ENCODE measurements around the gene ABR.

Gene ABR

DNA sequence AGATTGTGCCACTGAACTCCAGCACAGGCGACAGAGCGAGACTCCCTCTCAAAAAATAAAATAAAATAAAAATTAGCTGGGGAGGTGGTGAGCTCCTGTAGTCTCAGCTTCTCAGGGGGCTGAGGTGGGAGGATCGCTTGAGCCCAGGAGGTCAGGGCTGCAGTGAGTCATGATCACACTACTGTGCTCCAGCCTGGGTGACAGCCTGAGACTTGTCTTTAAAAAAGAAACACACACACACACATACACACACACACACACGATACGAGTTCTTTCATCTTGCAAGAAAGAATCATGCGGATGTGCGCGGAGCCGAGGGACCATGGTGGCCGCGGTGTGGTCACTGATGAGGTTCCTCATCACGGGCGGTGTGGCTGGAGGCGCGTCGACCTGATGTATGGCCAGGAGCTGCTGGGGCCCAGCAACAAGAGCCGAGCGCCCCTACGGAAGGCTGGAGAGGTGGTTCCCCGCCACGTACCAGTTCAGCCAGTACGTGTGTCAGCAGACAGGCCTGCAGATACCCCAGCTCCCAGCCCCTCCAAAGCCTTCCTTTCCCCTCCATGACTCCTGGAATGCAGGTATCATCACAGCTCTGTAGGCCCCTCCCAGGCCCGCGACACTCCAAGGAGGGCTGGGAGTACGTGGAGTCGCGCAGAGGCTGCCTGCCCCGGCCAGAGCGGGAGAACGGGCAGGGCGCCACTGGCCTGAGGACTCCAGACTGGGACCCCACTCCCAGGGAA, 220.9 kb downstream of the ABR start:
- no peak for DNase-seq (ENCODE audit: low spot score)

DNA sequence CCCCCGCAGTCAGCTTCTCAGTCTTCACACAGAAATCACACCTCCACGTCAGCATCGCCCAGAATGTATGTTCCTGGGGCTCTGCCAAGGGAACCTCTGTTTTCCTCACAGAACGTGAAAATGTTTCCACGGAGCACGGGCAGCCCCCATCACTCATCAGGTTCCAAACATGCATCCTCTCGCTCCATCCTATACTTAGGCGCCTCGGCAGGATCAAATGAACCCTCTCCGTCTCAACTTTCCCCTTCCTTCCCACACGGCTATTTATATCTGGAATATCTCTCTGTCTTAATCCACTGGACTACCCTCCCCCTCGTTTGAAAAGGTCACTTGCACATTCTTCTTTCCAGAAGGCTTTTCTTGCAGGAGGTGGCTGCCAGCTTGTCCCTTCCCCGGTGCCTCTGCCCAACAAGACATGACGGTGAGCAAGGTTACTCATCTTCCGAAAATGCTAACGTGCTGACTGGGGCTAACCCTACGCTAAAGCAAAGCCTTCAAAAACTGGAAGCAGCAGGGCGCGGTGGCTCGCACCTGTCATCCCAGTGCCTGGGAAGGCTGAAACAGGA, 221.8 kb downstream of the ABR start:
- DNase-seq (ENCODE audit: low spot score), result no peak

DNA sequence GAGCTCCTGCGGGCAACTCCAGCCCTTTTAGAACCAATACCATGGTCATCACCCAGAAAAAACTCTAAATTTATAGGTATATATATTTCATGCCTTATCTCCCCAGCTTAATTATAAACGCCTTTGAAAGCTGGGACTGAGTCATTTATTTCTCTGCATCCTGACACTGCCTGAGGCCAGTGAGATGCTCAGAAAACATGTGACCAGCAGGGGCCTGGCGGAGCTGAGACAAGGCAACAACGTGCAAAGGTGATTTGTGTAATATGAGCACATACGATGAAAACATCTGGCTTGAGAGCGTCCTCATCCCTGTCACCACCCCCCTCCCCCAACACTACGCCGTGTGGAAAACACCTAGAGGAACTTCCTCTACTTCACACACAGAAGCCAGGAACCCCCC, 222.9 kb downstream of the ABR start:
- no peak for DNase-seq (ENCODE audit: low spot score)

DNA sequence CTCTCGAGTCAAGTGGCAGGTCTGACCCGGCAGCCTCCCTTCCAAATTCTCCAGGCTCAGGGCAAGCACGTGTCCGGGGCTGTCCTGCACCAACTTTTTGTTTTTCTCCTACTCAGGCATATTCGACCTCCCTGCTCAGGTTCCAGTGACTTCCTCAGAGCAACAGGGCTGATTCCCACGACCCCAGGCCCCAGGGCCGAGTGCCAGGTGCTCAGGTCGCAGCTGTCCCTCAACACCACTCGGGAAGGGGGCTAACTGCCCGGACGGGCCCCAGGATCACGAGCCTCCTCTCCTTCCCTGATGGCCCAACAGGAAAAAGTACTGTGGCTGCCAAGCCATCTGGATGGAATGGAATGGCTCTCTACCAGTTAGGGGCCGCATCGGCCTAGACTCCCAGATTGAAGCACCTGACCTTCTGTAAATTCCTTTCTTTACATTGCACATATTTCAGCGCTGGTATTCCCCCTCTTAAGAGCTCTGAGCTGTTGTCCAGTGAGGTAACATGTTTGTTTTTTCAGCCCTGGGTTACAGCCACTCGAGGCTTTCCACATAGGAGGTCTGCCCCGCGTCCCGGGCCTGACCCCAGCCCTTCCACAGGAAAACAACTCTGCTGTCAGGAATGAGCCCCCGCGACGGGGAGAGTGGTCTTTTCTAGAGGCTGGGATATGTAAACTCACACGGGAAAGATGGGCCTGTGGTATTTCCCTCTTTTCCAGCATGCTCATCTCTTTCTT, 225.2 kb downstream of the ABR start:
- no peak for DNase-seq (ENCODE audit: low spot score)

DNA sequence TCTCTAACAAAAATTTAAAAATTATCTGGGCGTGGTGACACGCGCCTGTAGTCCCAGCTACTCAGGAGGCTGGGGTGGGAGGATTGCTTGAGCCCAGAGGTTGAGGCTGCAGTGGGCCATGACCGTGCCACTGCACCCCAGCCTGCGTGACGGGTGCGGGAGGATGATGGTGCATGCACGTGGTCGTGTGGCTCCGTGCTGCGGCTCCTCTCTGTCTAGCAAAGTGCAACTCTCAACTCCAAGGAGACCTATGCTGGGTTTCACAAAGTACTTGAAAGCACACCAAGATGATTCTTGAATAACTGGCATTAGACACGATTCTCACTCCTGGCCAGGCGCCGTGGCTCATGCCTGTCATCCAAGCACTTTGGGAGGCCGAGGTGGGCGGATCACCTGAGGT, 226.0 kb downstream of the ABR start:
- DNase-seq (ENCODE audit: low spot score), result no peak

Measured in hepatic stellate cell (primary cell).